ENCODE results near the gene RMI1. TPM values are rescaled to one million over a fixed set of nuclear protein-coding genes. Genes with fewer than 3 reads are reported as not detected.

Gene RMI1
- total RNA-seq, 2 donors from 2014 or later: 8.7 to 18.1 TPM

DNA sequence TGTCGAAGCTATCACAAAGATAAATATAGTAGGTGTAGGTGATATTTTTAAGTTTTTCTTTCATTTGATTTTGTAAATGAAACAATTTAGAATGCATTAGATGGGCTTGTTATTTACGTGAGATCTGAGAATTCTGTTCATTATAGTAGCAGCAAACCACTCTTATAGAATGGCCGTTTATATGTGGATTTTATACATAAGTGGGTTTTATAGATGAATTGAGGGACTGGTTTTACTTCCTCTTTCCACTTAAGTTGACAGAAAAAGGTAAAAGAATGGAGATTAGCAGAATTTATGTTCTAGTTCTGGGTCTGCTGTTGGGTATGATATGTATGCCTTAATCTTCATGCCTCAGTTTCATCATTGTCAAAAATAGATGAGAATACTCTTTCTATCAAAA, 5.6 kb downstream of the RMI1 start:
- intact Hi-C loops (cut with DNase I): no loop called here
- Histone ChIP-seq H3K4me3 (no peak overlapping the region), H3K4me1 (replicated peaks) (peaks cover 4% of the 10 kb centered on the region), H3K36me3 (no peaks in the 10 kb centered on the region), H3K27me3 (replicated peaks; ENCODE audit: insufficient read depth) (no peaks in the 10 kb centered on the region), H3K27ac (peak overlapping the region in 1 of 2 donors; percentile 35), H3K9me3 (no peaks in the 10 kb centered on the region)
- no peak for TF ChIP-seq POLR2A (IDR thresholded peaks at IDR 0.05)
- TF ChIP-seq, protein P1, sequence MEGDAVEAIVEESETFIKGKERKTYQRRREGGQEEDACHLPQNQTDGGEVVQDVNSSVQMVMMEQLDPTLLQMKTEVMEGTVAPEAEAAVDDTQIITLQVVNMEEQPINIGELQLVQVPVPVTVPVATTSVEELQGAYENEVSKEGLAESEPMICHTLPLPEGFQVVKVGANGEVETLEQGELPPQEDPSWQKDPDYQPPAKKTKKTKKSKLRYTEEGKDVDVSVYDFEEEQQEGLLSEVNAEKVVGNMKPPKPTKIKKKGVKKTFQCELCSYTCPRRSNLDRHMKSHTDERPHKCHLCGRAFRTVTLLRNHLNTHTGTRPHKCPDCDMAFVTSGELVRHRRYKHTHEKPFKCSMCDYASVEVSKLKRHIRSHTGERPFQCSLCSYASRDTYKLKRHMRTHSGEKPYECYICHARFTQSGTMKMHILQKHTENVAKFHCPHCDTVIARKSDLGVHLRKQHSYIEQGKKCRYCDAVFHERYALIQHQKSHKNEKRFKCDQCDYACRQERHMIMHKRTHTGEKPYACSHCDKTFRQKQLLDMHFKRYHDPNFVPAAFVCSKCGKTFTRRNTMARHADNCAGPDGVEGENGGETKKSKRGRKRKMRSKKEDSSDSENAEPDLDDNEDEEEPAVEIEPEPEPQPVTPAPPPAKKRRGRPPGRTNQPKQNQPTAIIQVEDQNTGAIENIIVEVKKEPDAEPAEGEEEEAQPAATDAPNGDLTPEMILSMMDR (IDR thresholded peaks at IDR 0.05): no peak
- no peak for TF ChIP-seq POLR2AphosphoS5 (IDR thresholded peaks at IDR 0.05)
- no peak for DNase-seq (ENCODE audit: low spot score)
- WGBS: 78% methylated on average over 3 of the region's 3 CpGs

DNA sequence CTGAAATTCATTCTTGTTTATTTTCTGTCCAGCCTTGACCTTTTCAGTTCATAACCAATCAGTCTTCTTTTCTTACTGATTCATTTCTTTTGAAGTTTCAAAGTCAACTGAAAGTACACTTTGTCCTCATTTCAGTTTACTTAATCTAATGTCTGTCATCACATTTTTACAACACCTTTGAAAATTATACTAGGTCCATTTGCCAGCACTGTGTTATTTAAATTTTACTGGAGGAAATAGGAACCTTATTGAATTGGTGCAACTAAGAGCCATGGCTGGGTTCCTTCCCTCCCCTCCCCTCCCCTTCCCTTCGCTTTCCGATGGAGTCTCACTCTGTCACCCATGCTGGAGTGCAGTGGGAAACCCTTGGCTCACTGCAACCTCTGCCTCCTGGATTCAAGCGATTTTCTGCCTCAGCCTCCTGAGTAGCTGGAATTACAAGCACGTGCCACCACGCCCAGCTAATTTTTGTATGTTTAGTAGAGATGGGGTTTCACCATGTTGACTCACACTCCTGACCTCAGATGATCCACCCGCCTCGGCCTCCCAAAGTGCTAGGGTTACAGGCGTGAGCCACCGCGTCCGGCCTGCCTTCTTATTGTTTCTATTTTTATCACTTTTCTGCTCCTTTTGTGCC, 6.3 kb downstream of the RMI1 start:
- H3K9me3 ChIP-seq: no peaks in the 10 kb centered on the region
- no peaks in the 10 kb centered on the region for H3K36me3 ChIP-seq
- WGBS: 35% methylated on average over 11 of the region's 11 CpGs
- TF ChIP-seq, protein P1 (IDR thresholded peaks at IDR 0.05): no peak
- TF ChIP-seq POLR2AphosphoS5 (IDR thresholded peaks at IDR 0.05): peak; percentile 57
- peaks cover 4% of the 10 kb centered on the region for H3K4me1 ChIP-seq (replicated peaks)
- no peak overlapping the region for H3K4me3 ChIP-seq
- intact Hi-C loops (cut with DNase I): no loop called here
- peak; percentile 16 for DNase-seq (ENCODE audit: low spot score)
- peak overlapping the region; percentile 35 to 41 for H3K27ac ChIP-seq
- no peaks in the 10 kb centered on the region for H3K27me3 ChIP-seq (replicated peaks; ENCODE audit: insufficient read depth)

- H3K9me3 ChIP-seq: no peaks in the 10 kb centered on the region
- TF ChIP-seq POLR2A (IDR thresholded peaks at IDR 0.05) (no peak), POLR2AphosphoS5 (IDR thresholded peaks at IDR 0.05) (no peak)
- TF ChIP-seq, protein P1 (IDR thresholded peaks at IDR 0.05): no peak
- no peaks in the 10 kb centered on the region for H3K36me3 ChIP-seq
- intact Hi-C loops (cut with DNase I): no loop called here
- H3K27ac ChIP-seq: peak overlapping the region in 1 of 2 donors; percentile 35
- H3K4me3 ChIP-seq: no peak overlapping the region
- 91% methylated on average over 1 of the region's 1 CpG for WGBS
- peaks cover 4% of the 10 kb centered on the region for H3K4me1 ChIP-seq (replicated peaks)
- DNase-seq (ENCODE audit: low spot score): no peak
- H3K27me3 ChIP-seq (replicated peaks; ENCODE audit: insufficient read depth): no peaks in the 10 kb centered on the region
Observed at GRCh38 chr9:83987402-83987791, 6.8 kb downstream of the RMI1 start.

GRCh38 chr9:83988411-83988810, 7.8 kb downstream of the RMI1 start:
- WGBS: 72% methylated on average over 2 of the region's 2 CpGs
- TF ChIP-seq POLR2A (IDR thresholded peaks at IDR 0.05) (no peak), POLR2AphosphoS5 (IDR thresholded peaks at IDR 0.05) (no peak)
- TF ChIP-seq, protein P1 (IDR thresholded peaks at IDR 0.05): no peak

DNA sequence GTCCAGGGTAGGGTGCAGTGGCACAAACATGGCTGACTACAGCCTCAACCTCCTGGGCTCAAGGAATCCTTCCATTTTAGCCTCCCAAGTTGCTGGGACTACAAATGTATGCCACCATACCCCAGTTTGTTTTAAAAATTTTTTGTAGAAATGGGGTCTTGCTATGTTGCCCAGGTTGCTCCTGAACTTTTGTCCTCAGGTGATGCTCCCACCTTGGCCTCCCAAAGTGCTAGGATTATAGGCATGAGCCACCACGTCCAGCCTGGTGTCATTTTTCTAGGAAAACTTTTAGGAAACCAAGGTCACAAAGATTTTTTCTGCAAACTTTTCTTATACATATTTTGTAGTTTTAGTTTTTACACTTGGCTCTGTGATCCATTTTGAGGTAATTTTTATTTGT, 10.8 kb downstream of the RMI1 start:
- no peaks in the 10 kb centered on the region for H3K36me3 ChIP-seq
- intact Hi-C loops (cut with DNase I): no loop called here
- H3K4me1 ChIP-seq (replicated peaks): peaks cover 4% of the 10 kb centered on the region
- H3K9me3 ChIP-seq: no peaks in the 10 kb centered on the region
- TF ChIP-seq, protein P1 (IDR thresholded peaks at IDR 0.05): no peak
- TF ChIP-seq POLR2A (IDR thresholded peaks at IDR 0.05): no peak
- no peak for TF ChIP-seq POLR2AphosphoS5 (IDR thresholded peaks at IDR 0.05)
- no peaks in the 10 kb centered on the region for H3K27me3 ChIP-seq (replicated peaks; ENCODE audit: insufficient read depth)
- H3K27ac ChIP-seq: no peak overlapping the region
- 100% methylated on average over 1 of the region's 1 CpG for WGBS
- no peak for DNase-seq (ENCODE audit: low spot score)
- H3K4me3 ChIP-seq: no peak overlapping the region

More at GRCh38 chr9:83988411-83988810, 7.8 kb downstream of the RMI1 start:
- Histone ChIP-seq H3K4me1 (replicated peaks) (peaks cover 4% of the 10 kb centered on the region), H3K36me3 (no peaks in the 10 kb centered on the region), H3K4me3 (no peak overlapping the region), H3K9me3 (no peaks in the 10 kb centered on the region), H3K27ac (no peak overlapping the region), H3K27me3 (replicated peaks; ENCODE audit: insufficient read depth) (no peaks in the 10 kb centered on the region)
- DNase-seq (ENCODE audit: low spot score): no peak
- intact Hi-C loops (cut with DNase I): no loop called here
